ENCODE results near the gene FILIP1. TPM values are rescaled to one million over a fixed set of nuclear protein-coding genes. Genes with fewer than 3 reads are reported as not detected.

FILIP1 gene
- total and polyA plus RNA-seq, 2 of the 8 experiments (the other 6 are each of a cell fraction or from before 2014, with no cell fraction given): 2.4 to 5.7 TPM

DNA sequence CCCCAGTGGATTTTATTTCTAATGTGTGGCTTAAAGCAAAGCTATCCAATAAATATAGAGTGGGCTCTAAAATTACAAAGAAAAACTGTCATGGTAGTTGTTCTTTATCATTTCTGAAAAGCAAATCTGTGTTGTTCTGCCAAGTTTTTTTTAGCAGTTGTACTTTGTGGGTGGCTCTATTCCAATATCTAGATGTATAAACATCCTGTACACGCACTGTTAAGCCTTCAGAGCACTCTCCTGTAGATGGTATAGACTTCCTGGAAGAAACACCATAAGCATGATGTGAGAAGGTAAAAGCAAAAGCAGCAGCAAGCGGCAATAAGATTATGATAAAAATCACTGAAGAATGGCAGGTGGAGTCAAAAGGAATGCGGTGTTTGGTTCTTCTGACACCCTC is 187.5 kb downstream of the FILIP1 start:
- no peaks in the 10 kb centered on the region for H3K36me3 ChIP-seq (ENCODE audit: control insufficient read depth in 2 of 4, insufficient read depth in 4 of 4, low read length in 3 of 4)
- no peak overlapping the region for H3K14ac ChIP-seq (ENCODE audit: insufficient read length)
- no peak overlapping the region for H3K4me2 ChIP-seq (ENCODE audit: insufficient read depth in 1 of 2, low read depth in 2 of 2, low read length in 2 of 2)
- H3K56ac ChIP-seq (replicated peaks; ENCODE audit: insufficient read length, low read depth, low read length): no peak overlapping the region
- H3K27me3 ChIP-seq (replicated peaks in 1 of 4; ENCODE audit: control insufficient read depth in 3 of 4, extremely low read depth in 1 of 4, insufficient read depth in 3 of 4, low read length in 3 of 4): no peaks in the 10 kb centered on the region
- H3K23ac ChIP-seq (ENCODE audit: insufficient read length): no peak overlapping the region
- CTCF ChIA-PET (ENCODE audit: partially characterized antibody): interaction anchor here (1.0 to 2.5 kb wide), 11 partner anchors 7 to 222 kb away, joined by 3 to 12 read pairs (median 6); no protein-coding TSS in a partner anchor
- H3K79me2 ChIP-seq (ENCODE audit: control insufficient read depth in 1 of 2, insufficient read depth in 2 of 2, low read length in 2 of 2): no peaks in the 10 kb centered on the region
- no peaks in the 10 kb centered on the region for H3K79me1 ChIP-seq (ENCODE audit: low read depth, low read length)
- FAIRE-seq: no peak
- H2AFZ ChIP-seq (ENCODE audit: low read length): no peak overlapping the region
- no peak overlapping the region for H2BK15ac ChIP-seq (ENCODE audit: low read length)
- H2BK12ac ChIP-seq (ENCODE audit: low read depth, low read length): no peak overlapping the region
- 90% methylated on average over 3 of the region's 3 CpGs; no CpG with 5 or more reads in 1 of the 2 experiments for WGBS, 2 experiments (ENCODE audit: extremely low coverage in 1 of 2, insufficient coverage in 1 of 2, insufficient read length in 1 of 2, insufficient replicate concordance in 2 of 2, low coverage in 1 of 2, low lambda C conversion rate in 2 of 2, missing lambda C conversion rate in 1 of 2)
- no peaks in the 10 kb centered on the region; the same call in 1 of the 2 replicates for H3K23me2 ChIP-seq (ENCODE audit: low read depth, low read length)
- no peaks in the 10 kb centered on the region for H4K20me1 ChIP-seq (replicated peaks in 1 of 2; ENCODE audit: control insufficient read depth in 1 of 2, insufficient read depth in 2 of 2, low read length in 2 of 2)
- peaks cover 2 to 7% (median 5%) of the 10 kb centered on the region in 4 experiments; a peak in 4 of 7 replicates for H3K4me1 ChIP-seq (replicated peaks in 1 of 4; ENCODE audit: control insufficient read depth in 3 of 4, insufficient read depth in 4 of 4, low read length in 3 of 4)
- no peak overlapping the region for H3K4ac ChIP-seq (replicated peaks; ENCODE audit: insufficient read length, low read depth, low read length)
- no peak for DNase-seq (ENCODE audit: low read depth in 1 of 2, low spot score in 2 of 2)
- no peak overlapping the region for H2BK120ac ChIP-seq (replicated peaks; ENCODE audit: low read depth, low read length)
- H4K91ac ChIP-seq (replicated peaks; ENCODE audit: insufficient read length, low read length): no peak overlapping the region
- no peak overlapping the region for H4K8ac ChIP-seq (ENCODE audit: extremely low read depth, insufficient read depth, low read length)
- H2AK5ac ChIP-seq (ENCODE audit: low read depth, low read length): no peak overlapping the region
- no peak overlapping the region for H3K27ac ChIP-seq (ENCODE audit: low read depth, low read length)
- H3K9ac ChIP-seq (replicated peaks in 1 of 4; ENCODE audit: extremely low read depth in 1 of 4, low read depth in 3 of 4, low read length in 3 of 4): no peak overlapping the region
- no peak overlapping the region for H2BK20ac ChIP-seq (ENCODE audit: low read length)
- H3K9me3 ChIP-seq (ENCODE audit: insufficient read depth in 2 of 2, low read depth in 1 of 2, low read length in 1 of 2): no peaks in the 10 kb centered on the region
- POLR2A ChIA-PET (ENCODE audit: partially characterized antibody): interaction anchor here (0.9 to 3.1 kb wide), 3 partner anchors 28 to 61 kb away, joined by 3 to 8 read pairs (median 3); no protein-coding TSS in a partner anchor
- no peak overlapping the region for H2BK5ac ChIP-seq (ENCODE audit: low read depth, low read length)
- no peak overlapping the region for H3K18ac ChIP-seq (ENCODE audit: extremely low read depth, low read length)
- no peak overlapping the region for H4K5ac ChIP-seq (ENCODE audit: insufficient read length, low read depth, low read length)
- H3K4me3 ChIP-seq (ENCODE audit: extremely low read depth in 1 of 4, insufficient read depth in 2 of 4, low read depth in 3 of 4, low read length in 4 of 4): no peak overlapping the region
- no peak for TF ChIP-seq HDAC2 (IDR thresholded peaks at IDR 0.05; ENCODE audit: borderline replicate concordance in 1 of 2, low read depth in 2 of 2, low read length in 2 of 2)
- no peak for TF ChIP-seq CTCF (IDR thresholded peaks at IDR 0.05; ENCODE audit: control extremely low read depth in 1 of 3, insufficient read depth in 1 of 3, low read depth in 1 of 3, low read length in 3 of 3)
- TF ChIP-seq KDM1A (IDR thresholded peaks at IDR 0.05; ENCODE audit: borderline replicate concordance, low read length): no peak
- no peak for TF ChIP-seq POU5F1 (IDR thresholded peaks at IDR 0.05; ENCODE audit: low read depth, low read length)
- no peak for TF ChIP-seq TAF1 (IDR thresholded peaks at IDR 0.05; ENCODE audit: low read depth, low read length)
- TF ChIP-seq, protein P1, sequence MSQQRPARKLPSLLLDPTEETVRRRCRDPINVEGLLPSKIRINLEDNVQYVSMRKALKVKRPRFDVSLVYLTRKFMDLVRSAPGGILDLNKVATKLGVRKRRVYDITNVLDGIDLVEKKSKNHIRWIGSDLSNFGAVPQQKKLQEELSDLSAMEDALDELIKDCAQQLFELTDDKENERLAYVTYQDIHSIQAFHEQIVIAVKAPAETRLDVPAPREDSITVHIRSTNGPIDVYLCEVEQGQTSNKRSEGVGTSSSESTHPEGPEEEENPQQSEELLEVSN (IDR thresholded peaks at IDR 0.05): no peak
- TF ChIP-seq EP300 (IDR thresholded peaks at IDR 0.05; ENCODE audit: borderline replicate concordance in 1 of 2, low read depth in 2 of 2, low read length in 2 of 2): no peak
- no peak for TF ChIP-seq CBX5 (IDR thresholded peaks at IDR 0.05; ENCODE audit: low read depth, low read length)
- no peak for TF ChIP-seq SUZ12 (IDR thresholded peaks at IDR 0.05; ENCODE audit: low read length)
- no peak for TF ChIP-seq RXRA (IDR thresholded peaks at IDR 0.05; ENCODE audit: insufficient read depth, low read depth, low read length)

Measured in H1 (cell line).